NB4 (cell line): ENCODE results near the gene C19orf85.
A peak's percentile ranks its signal among the peaks of the same experiment; 100 is the strongest.

Source experiments
- DNase-seq: peaks from one replicate; pipeline ENCODE4 v3.0.0; 2010; ENCODE audit warnings: low read depth
- H3K4me3 ChIP-seq: one replicate; pipeline ENCODE4 v1.5.1; 2011; ENCODE audit warnings: mild to moderate bottlenecking, low read depth, low read length, moderate library complexity
- MYC ChIP-seq: IDR thresholded peaks from 2 replicates; pipeline ENCODE4 v1.6.1; 2011; ENCODE audit warnings: low read depth, low read length
- POLR2A ChIP-seq: IDR thresholded peaks from 2 replicates; pipeline ENCODE4 v1.6.1; 2011; ENCODE audit warnings: mild to moderate bottlenecking; ENCODE audit not compliant: insufficient read length; ENCODE audit errors: extremely low read depth
- TF ChIP-seq, protein P1 (sequence below): IDR thresholded peaks from 2 replicates; pipeline ENCODE4 v1.6.1; 2011; ENCODE audit warnings: low read depth, low read length
- TF ChIP-seq, protein P2 (sequence below): IDR thresholded peaks from one replicate; pipeline ENCODE4 v1.5.1; 2012; ENCODE audit warnings: low read depth, low read length

The C19orf85 gene

GRCh38 chr19:55473225-55474012 lies 8.9 kb upstream of the C19orf85 start:
- no peak for DNase-seq
- TF ChIP-seq POLR2A (no peak), MYC (no peak)
- TF ChIP-seq, protein P1, sequence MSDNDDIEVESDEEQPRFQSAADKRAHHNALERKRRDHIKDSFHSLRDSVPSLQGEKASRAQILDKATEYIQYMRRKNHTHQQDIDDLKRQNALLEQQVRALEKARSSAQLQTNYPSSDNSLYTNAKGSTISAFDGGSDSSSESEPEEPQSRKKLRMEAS, result no peak
- TF ChIP-seq, protein P2, sequence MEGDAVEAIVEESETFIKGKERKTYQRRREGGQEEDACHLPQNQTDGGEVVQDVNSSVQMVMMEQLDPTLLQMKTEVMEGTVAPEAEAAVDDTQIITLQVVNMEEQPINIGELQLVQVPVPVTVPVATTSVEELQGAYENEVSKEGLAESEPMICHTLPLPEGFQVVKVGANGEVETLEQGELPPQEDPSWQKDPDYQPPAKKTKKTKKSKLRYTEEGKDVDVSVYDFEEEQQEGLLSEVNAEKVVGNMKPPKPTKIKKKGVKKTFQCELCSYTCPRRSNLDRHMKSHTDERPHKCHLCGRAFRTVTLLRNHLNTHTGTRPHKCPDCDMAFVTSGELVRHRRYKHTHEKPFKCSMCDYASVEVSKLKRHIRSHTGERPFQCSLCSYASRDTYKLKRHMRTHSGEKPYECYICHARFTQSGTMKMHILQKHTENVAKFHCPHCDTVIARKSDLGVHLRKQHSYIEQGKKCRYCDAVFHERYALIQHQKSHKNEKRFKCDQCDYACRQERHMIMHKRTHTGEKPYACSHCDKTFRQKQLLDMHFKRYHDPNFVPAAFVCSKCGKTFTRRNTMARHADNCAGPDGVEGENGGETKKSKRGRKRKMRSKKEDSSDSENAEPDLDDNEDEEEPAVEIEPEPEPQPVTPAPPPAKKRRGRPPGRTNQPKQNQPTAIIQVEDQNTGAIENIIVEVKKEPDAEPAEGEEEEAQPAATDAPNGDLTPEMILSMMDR, result no peak
- H3K4me3 ChIP-seq, result no peak overlapping the region

DNA sequence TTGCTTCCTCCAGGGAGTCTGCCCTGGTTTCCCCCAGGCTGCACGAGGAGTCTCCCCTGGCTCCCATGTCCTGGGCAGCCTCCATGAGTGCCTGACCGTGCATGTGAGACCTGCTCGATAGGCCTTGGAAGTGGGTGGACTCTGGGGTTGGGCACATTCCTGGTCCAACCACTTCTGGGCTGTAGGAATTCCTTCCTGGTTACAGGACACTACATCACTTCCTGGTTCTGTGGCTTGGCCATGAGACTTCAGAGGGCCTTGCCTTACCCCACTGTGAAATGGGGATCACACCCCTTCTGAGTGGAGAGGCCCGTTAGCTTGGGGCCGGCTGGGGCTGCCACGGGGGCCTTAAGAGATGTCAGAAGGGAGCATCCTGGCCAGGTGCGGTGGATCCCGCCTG lies 7.9 kb upstream of the C19orf85 start:
- no peak overlapping the region for H3K4me3 ChIP-seq
- TF ChIP-seq, protein P2, result no peak
- TF ChIP-seq MYC (no peak), POLR2A (no peak)
- TF ChIP-seq, protein P1, result no peak
- no peak for DNase-seq

- TF ChIP-seq, protein P1, result no peak
- TF ChIP-seq, protein P2, result no peak
- TF ChIP-seq POLR2A, result no peak
- no peak for TF ChIP-seq MYC
- DNase-seq, result no peak
- no peak overlapping the region for H3K4me3 ChIP-seq
These were observed 6.7 kb upstream of the C19orf85 start for GRCh38 chr19:55471266-55471665.

DNA sequence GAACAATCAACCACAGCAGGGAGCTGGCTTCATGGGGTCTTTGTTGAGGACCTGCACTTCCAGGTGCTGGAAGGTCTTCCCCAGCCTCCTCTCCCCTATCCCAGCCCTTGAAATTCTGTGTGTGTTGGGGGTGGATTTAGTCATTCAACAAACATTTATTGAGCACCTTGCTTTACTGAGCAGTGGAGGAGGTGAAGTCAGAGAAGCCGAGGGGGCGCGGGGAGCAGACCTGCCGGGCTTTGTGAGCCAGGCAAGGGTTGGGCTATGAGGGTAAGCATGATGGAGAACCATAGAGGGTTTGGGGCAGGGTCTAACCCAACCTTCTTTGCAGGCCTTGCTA lies 3.5 kb upstream of the C19orf85 start:
- no peak overlapping the region for H3K4me3 ChIP-seq
- TF ChIP-seq POLR2A (no peak), MYC (no peak)
- TF ChIP-seq, protein P1, result no peak
- TF ChIP-seq, protein P2, result no peak
- no peak for DNase-seq

GRCh38 chr19:55467236-55468053 lies 2.9 kb upstream of the C19orf85 start:
- no peak overlapping the region for H3K4me3 ChIP-seq
- TF ChIP-seq, protein P1, result no peak
- TF ChIP-seq, protein P2, result peak; percentile 74
- peak; percentile 45 for DNase-seq
